Measurements from ENCODE around the gene TANGO2. TPM values are rescaled to one million over a fixed set of nuclear protein-coding genes. Genes with fewer than 3 reads are reported as not detected.

TANGO2 gene
- total and polyA plus RNA-seq, 9 of the 15 experiments (the other 6 are each of a cell fraction or from before 2014, with no cell fraction given) = 15.5 to 94.9 (median 70.1) TPM

GRCh38 chr22:20111689-20112622 lies 91.0 kb downstream of the TANGO2 start (continued):
- TF ChIP-seq ZNF707 (CRISPR knock-in tag; conservative IDR thresholded peaks at IDR 0.05) (peak; percentile 54; the same call in 1 of the 2 replicates), ETV1 (tag; conservative IDR thresholded peaks at IDR 0.05; ENCODE audit: low read depth) (no peak), ZNF408 (CRISPR knock-in tag; IDR thresholded peaks at IDR 0.05; ENCODE audit: low read depth) (no peak), ZNF79 (CRISPR knock-in tag; IDR thresholded peaks at IDR 0.05; ENCODE audit: low read depth) (no peak; the same call in 1 of the 2 replicates), ZNF778 (CRISPR knock-in tag; IDR thresholded peaks at IDR 0.05) (no peak), RBM15 (IDR thresholded peaks at IDR 0.05; ENCODE audit: insufficient read depth, low read length) (no peak), JUND (IDR thresholded peaks at IDR 0.05; ENCODE audit: borderline replicate concordance, low read depth, low read length) (no peak; the same call in 1 of the 2 replicates), JUND (tag; IDR thresholded peaks at IDR 0.05; ENCODE audit: borderline replicate concordance, low read depth, low read length) (no peak), U2AF1 (optimal IDR thresholded peaks at IDR 0.05; ENCODE audit: low read depth, low read length) (no peak), ZNF165 (CRISPR knock-in tag; IDR thresholded peaks at IDR 0.05; ENCODE audit: borderline replicate concordance) (peak; percentile 78; the same call in 1 of the 2 replicates), TAF15 (IDR thresholded peaks at IDR 0.05; ENCODE audit: low read depth, low read length) (peak; percentile 87; the same call in 1 of the 2 replicates), BHLHE40 (IDR thresholded peaks at IDR 0.05; ENCODE audit: low read length) (peak; percentile 18; the same call in 1 of the 2 replicates), ZNF696 (CRISPR knock-in tag; conservative IDR thresholded peaks at IDR 0.05) (peak; percentile 30; the same call in 1 of the 2 replicates), ELF4 (CRISPR knock-in tag; IDR thresholded peaks at IDR 0.05) (no peak), SMAD1 (IDR thresholded peaks at IDR 0.05; ENCODE audit: low read depth, low read length, partially characterized antibody) (no peak), SAFB (IDR thresholded peaks at IDR 0.05; ENCODE audit: borderline replicate concordance, low read depth, low read length) (no peak), ERF (CRISPR knock-in tag; IDR thresholded peaks at IDR 0.05) (peak; percentile 83; the same call in 1 of the 2 replicates), TEAD1 (CRISPR knock-in tag; IDR thresholded peaks at IDR 0.05) (peak in 1 of 2 experiments; percentile 12; a peak in 1 of 4 replicates), HIVEP1 (CRISPR knock-in tag; IDR thresholded peaks at IDR 0.05) (0 out of 2 replicates have a peak, but pooled peaks have one; percentile 50), XRCC3 (IDR thresholded peaks at IDR 0.05) (no peak), NR4A1 (CRISPR knock-in tag; IDR thresholded peaks at IDR 0.05) (peak; percentile 94), NR4A1 (tag; IDR thresholded peaks at IDR 0.05) (no peak)
- TF ChIP-seq, protein P1, sequence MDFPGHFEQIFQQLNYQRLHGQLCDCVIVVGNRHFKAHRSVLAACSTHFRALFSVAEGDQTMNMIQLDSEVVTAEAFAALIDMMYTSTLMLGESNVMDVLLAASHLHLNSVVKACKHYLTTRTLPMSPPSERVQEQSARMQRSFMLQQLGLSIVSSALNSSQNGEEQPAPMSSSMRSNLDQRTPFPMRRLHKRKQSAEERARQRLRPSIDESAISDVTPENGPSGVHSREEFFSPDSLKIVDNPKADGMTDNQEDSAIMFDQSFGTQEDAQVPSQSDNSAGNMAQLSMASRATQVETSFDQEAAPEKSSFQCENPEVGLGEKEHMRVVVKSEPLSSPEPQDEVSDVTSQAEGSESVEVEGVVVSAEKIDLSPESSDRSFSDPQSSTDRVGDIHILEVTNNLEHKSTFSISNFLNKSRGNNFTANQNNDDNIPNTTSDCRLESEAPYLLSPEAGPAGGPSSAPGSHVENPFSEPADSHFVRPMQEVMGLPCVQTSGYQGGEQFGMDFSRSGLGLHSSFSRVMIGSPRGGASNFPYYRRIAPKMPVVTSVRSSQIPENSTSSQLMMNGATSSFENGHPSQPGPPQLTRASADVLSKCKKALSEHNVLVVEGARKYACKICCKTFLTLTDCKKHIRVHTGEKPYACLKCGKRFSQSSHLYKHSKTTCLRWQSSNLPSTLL (IDR thresholded peaks at IDR 0.05) = no peak
- TF ChIP-seq, protein P2, sequence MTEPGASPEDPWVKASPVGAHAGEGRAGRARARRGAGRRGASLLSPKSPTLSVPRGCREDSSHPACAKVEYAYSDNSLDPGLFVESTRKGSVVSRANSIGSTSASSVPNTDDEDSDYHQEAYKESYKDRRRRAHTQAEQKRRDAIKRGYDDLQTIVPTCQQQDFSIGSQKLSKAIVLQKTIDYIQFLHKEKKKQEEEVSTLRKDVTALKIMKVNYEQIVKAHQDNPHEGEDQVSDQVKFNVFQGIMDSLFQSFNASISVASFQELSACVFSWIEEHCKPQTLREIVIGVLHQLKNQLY (CRISPR knock-in tag; conservative IDR thresholded peaks at IDR 0.05) = peak; percentile 42 to 77; a peak in 2 of 4 replicates
- TF ChIP-seq, protein P3, sequence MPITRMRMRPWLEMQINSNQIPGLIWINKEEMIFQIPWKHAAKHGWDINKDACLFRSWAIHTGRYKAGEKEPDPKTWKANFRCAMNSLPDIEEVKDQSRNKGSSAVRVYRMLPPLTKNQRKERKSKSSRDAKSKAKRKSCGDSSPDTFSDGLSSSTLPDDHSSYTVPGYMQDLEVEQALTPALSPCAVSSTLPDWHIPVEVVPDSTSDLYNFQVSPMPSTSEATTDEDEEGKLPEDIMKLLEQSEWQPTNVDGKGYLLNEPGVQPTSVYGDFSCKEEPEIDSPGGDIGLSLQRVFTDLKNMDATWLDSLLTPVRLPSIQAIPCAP (CRISPR knock-in tag; IDR thresholded peaks at IDR 0.05; ENCODE audit: borderline replicate concordance) = no peak

All from K562 (cell line).